ENCODE measurements around the gene GUCA2A. TPM values are rescaled to one million over a fixed set of nuclear protein-coding genes. Genes with fewer than 3 reads are reported as not detected.

GUCA2A gene
- total RNA-seq, 4 donors from 2014 or later: 3.2 to 2,017 (median 1,376) TPM

DNA sequence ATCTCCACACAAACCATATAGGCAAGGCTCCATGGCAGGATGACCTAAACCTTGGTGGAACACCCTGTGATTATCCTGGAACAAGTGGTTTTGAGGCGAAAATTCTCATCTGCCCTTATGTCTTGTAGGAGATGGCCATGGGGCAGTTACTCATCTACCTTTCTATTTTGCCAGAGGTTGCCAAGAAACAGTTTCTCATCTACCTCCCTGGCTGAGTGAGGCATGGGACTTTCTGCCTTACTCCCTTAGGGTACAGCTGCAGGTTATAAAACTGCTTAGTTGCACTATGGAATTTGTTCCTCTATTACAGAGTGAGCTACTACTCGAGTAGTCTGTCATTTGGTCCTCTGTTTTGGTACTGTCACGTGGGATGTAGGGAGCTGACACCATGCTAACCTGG, 31.3 kb upstream of the GUCA2A start:
- 95 to 98% methylated on average over 3 of the region's 3 CpGs for WGBS, 2 donors (ENCODE audit: low coverage in 1 of 2)
- no peaks in the 10 kb centered on the region for H3K27me3 ChIP-seq
- intact Hi-C loops (cut with DNase I; ENCODE audit: low total_unique reads) (no loop called here), in situ Hi-C loops (cut with MboI; ENCODE audit: low pct_ligation_motif_present in 1 of 4, low pct_unique_long_range_greater_than_20kb in 1 of 4, low sequenced_read_pairs in 3 of 4) (no loop called here)
- peaks cover 0 to 16% (median 2%) of the 10 kb centered on the region in 4 donors for H3K36me3 ChIP-seq
- H3K27ac ChIP-seq: no peak overlapping the region
- DNase-seq: no peak
- H3K9me3 ChIP-seq: no peaks in the 10 kb centered on the region
- H3K4me1 ChIP-seq: no peaks in the 10 kb centered on the region
- H3K4me3 ChIP-seq: no peak overlapping the region
- TF ChIP-seq POLR2A (IDR thresholded peaks at IDR 0.05): no peak
- TF ChIP-seq POLR2AphosphoS5 (IDR thresholded peaks at IDR 0.05): no peak
- TF ChIP-seq, protein P1, sequence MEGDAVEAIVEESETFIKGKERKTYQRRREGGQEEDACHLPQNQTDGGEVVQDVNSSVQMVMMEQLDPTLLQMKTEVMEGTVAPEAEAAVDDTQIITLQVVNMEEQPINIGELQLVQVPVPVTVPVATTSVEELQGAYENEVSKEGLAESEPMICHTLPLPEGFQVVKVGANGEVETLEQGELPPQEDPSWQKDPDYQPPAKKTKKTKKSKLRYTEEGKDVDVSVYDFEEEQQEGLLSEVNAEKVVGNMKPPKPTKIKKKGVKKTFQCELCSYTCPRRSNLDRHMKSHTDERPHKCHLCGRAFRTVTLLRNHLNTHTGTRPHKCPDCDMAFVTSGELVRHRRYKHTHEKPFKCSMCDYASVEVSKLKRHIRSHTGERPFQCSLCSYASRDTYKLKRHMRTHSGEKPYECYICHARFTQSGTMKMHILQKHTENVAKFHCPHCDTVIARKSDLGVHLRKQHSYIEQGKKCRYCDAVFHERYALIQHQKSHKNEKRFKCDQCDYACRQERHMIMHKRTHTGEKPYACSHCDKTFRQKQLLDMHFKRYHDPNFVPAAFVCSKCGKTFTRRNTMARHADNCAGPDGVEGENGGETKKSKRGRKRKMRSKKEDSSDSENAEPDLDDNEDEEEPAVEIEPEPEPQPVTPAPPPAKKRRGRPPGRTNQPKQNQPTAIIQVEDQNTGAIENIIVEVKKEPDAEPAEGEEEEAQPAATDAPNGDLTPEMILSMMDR (IDR thresholded peaks at IDR 0.05): no peak
- TF ChIP-seq EP300 (IDR thresholded peaks at IDR 0.05; ENCODE audit: low read depth): no peak

DNA sequence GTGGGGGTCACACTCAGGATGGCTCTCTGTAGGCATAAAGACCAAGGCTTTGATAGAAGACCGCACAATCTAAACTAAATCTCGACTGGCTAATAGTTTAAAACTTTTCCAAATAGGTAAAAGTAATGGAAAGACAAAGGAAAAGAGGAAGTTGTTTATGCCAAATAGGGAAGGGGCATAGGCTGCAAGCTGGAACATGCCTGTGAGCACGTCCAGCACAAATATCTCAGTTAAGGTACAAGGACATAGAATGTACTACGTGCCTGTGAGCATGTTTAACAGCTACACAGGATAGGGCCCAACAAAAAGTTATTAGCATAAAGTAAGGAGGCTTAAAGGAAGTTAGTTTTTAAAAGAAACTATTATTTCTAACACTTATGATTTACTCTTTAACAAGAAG, 27.6 kb upstream of the GUCA2A start:
- Histone ChIP-seq H3K27me3 (no peaks in the 10 kb centered on the region), H3K27ac (no peak overlapping the region), H3K4me3 (no peak overlapping the region), H3K36me3 (peaks cover 0 to 26% (median 9%) of the 10 kb centered on the region in 4 donors), H3K4me1 (no peaks in the 10 kb centered on the region), H3K9me3 (no peaks in the 10 kb centered on the region)
- intact Hi-C loops (cut with DNase I; ENCODE audit: low total_unique reads): no loop called here
- no peak for DNase-seq
- 86 to 93% methylated on average over 4 of the region's 4 CpGs for WGBS, 2 donors (ENCODE audit: low coverage in 1 of 2)
- in situ Hi-C loops (cut with MboI; ENCODE audit: low pct_ligation_motif_present in 1 of 4, low pct_unique_long_range_greater_than_20kb in 1 of 4, low sequenced_read_pairs in 3 of 4): no loop called here
- no peak for TF ChIP-seq POLR2AphosphoS5 (IDR thresholded peaks at IDR 0.05)
- no peak for TF ChIP-seq EP300 (IDR thresholded peaks at IDR 0.05; ENCODE audit: low read depth)

DNA sequence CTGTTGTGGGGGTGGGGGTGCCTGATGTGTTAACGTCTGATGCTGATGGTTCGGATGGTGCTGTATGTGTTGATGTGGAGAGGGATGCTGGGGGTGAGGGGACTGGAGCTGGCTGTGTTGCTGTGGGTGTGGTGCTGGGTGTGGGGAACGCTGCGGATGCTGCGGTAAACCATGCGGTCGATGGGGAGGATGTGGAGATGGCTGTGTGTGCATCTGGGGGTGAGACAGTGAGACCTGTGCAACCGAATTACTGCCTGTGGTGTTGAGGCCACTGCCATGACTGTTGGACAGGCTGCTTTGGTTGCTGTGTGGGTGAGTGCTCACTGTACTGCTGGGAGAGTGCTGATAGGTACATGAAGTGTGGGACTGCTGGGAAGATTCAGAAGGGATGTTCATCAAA, 26.8 kb upstream of the GUCA2A start:
- no peak for DNase-seq
- Histone ChIP-seq H3K9me3 (no peaks in the 10 kb centered on the region), H3K36me3 (peaks cover 0 to 25% (median 9%) of the 10 kb centered on the region in 4 donors), H3K27me3 (no peaks in the 10 kb centered on the region), H3K4me1 (no peaks in the 10 kb centered on the region), H3K4me3 (no peak overlapping the region), H3K27ac (no peak overlapping the region)
- WGBS, 2 donors (ENCODE audit: low coverage in 1 of 2): 94 to 97% methylated on average over 8 of the region's 8 CpGs
- intact Hi-C loops (cut with DNase I; ENCODE audit: low total_unique reads): no loop called here
- no peak for TF ChIP-seq POLR2A (IDR thresholded peaks at IDR 0.05)
- in situ Hi-C loops (cut with MboI; ENCODE audit: low pct_ligation_motif_present in 1 of 4, low pct_unique_long_range_greater_than_20kb in 1 of 4, low sequenced_read_pairs in 3 of 4): no loop called here

DNA sequence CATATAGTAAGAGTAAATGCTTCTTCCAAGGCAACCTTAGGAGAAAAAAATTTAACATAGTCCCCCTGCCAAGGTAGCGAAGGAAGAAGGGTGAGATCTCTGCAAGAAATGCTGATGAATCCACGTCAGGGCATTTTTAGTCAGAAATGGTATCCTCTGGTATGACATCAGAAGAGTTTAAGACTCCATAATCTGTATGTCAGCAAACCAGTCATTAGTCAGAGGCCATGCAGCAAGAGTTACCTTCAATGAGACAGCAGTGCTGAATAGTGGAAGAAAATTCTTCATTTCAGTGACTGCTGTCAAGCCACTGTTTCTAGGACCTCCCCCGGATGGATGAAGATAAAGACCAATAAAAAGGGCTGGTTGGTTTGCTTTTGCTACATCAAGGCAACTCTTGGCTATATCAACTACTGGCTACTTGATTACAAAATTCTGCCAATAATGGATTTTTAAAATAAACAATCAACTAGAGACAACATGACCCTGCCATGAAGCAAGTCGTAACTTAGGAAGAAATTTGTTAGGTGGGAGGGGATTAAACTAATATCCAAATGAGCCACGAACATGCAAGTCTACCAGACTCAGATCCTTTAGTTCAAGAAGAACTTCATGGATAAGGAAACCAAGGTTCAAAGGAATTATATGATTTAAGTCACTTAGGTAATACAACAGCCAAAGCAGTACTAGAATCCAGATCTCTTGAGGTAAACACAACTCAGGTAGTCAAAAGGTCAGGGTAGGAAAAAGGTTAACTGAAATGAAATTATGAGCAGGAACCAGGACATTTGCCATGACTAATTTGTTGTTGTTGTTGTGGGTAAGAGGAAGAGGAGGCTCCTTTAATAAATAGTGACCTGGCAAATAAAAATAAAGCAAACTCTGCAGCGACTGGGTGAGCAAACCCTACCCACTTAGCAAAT, 25.6 kb upstream of the GUCA2A start:
- WGBS, 2 donors (ENCODE audit: low coverage in 1 of 2): 86 to 88% methylated on average over 4 to 6 of the region's 6 CpGs
- in situ Hi-C loops (cut with MboI; ENCODE audit: low pct_ligation_motif_present in 1 of 4, low pct_unique_long_range_greater_than_20kb in 1 of 4, low sequenced_read_pairs in 3 of 4): no loop called here
- H3K4me3 ChIP-seq: no peak overlapping the region
- no peaks in the 10 kb centered on the region for H3K9me3 ChIP-seq
- no peaks in the 10 kb centered on the region for H3K4me1 ChIP-seq
- TF ChIP-seq EP300 (IDR thresholded peaks at IDR 0.05; ENCODE audit: low read depth) (no peak), POLR2A (IDR thresholded peaks at IDR 0.05) (no peak), POLR2AphosphoS5 (IDR thresholded peaks at IDR 0.05) (no peak)
- TF ChIP-seq, protein P1 (IDR thresholded peaks at IDR 0.05): no peak
- H3K36me3 ChIP-seq: peaks cover 0 to 26% (median 9%) of the 10 kb centered on the region in 4 donors
- intact Hi-C loops (cut with DNase I; ENCODE audit: low total_unique reads): no loop called here
- H3K27ac ChIP-seq: no peak overlapping the region
- H3K27me3 ChIP-seq: no peaks in the 10 kb centered on the region
- DNase-seq: no peak

DNA sequence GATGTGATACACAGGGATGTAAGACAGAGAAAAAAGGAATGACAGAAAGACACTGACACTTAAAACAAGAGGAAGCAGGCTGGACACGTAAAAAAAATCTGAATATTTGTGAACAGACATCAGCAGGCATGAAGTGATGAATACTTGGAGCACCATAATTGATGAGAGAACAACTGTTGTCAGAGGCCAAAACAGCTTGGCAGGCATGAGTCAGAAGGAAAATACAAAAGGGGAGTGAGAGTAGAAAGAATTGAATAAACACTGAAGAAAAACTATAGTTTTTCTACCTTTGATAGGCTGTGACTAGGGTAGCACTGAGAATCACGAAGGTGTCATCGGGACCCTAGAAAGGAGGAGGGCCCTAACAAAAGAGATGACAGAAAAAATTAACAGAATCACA, 21.6 kb upstream of the GUCA2A start:
- intact Hi-C loops (cut with DNase I; ENCODE audit: low total_unique reads) (no loop called here), in situ Hi-C loops (cut with MboI; ENCODE audit: low pct_ligation_motif_present in 1 of 4, low pct_unique_long_range_greater_than_20kb in 1 of 4, low sequenced_read_pairs in 3 of 4) (no loop called here)
- H3K27ac ChIP-seq: no peak overlapping the region
- no peak overlapping the region for H3K4me3 ChIP-seq
- H3K9me3 ChIP-seq: no peaks in the 10 kb centered on the region
- 83 to 100% methylated on average over 3 of the region's 3 CpGs for WGBS, 2 donors (ENCODE audit: low coverage in 1 of 2)
- DNase-seq: no peak
- TF ChIP-seq POLR2A (IDR thresholded peaks at IDR 0.05): no peak
- no peak for TF ChIP-seq EP300 (IDR thresholded peaks at IDR 0.05; ENCODE audit: low read depth)
- no peak for TF ChIP-seq POLR2AphosphoS5 (IDR thresholded peaks at IDR 0.05)
- TF ChIP-seq, protein P1 (IDR thresholded peaks at IDR 0.05): no peak
- no peaks in the 10 kb centered on the region for H3K27me3 ChIP-seq
- H3K4me1 ChIP-seq: no peaks in the 10 kb centered on the region
- peaks cover 0 to 26% (median 9%) of the 10 kb centered on the region in 4 donors for H3K36me3 ChIP-seq

All from transverse colon (tissue), 4 donors.